Measurements from ENCODE around the gene ICOSLG. TPM values are rescaled to one million over a fixed set of nuclear protein-coding genes. Genes with fewer than 3 reads are reported as not detected.
"Not testable (repeated sequence)": the region's sequence is repeated elsewhere in the genome, so short reads cannot be mapped to it uniquely, and the experiment has no call there.

Gene ICOSLG
- total RNA-seq, 1 donor from 2014 or later = 9.6 TPM

- DNase-seq (ENCODE audit: extremely low spot score, unreplicated experiment) = no peak
- TF ChIP-seq, protein P1, sequence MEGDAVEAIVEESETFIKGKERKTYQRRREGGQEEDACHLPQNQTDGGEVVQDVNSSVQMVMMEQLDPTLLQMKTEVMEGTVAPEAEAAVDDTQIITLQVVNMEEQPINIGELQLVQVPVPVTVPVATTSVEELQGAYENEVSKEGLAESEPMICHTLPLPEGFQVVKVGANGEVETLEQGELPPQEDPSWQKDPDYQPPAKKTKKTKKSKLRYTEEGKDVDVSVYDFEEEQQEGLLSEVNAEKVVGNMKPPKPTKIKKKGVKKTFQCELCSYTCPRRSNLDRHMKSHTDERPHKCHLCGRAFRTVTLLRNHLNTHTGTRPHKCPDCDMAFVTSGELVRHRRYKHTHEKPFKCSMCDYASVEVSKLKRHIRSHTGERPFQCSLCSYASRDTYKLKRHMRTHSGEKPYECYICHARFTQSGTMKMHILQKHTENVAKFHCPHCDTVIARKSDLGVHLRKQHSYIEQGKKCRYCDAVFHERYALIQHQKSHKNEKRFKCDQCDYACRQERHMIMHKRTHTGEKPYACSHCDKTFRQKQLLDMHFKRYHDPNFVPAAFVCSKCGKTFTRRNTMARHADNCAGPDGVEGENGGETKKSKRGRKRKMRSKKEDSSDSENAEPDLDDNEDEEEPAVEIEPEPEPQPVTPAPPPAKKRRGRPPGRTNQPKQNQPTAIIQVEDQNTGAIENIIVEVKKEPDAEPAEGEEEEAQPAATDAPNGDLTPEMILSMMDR (IDR thresholded peaks at IDR 0.05) = no peak
- H3K4me3 Mint-ChIP-seq (ENCODE audit: unreplicated experiment) = no peak within 1 kb of the TSS
- no peaks in the 10 kb centered on the region for H3K36me3 Mint-ChIP-seq (ENCODE audit: unreplicated experiment)
- H3K27ac Mint-ChIP-seq (ENCODE audit: unreplicated experiment) = no peak within 1 kb of the TSS
- H3K4me1 Mint-ChIP-seq (ENCODE audit: unreplicated experiment) = peaks cover 2% of the 10 kb centered on the region
- peaks cover 12% of the 10 kb centered on the region for H3K27me3 Mint-ChIP-seq (ENCODE audit: unreplicated experiment)
- no peaks in the 10 kb centered on the region for H3K9me3 Mint-ChIP-seq (ENCODE audit: unreplicated experiment)
Measured at GRCh38 chr21:44285138-44285992, 44.6 kb upstream of the ICOSLG start, which contains the start of gene AIRE. Gene AIRE (plus strand): TSS chr21:44285876. CDS start chr21:44286007, 131 bp downstream.

- no peak for DNase-seq (ENCODE audit: extremely low spot score, unreplicated experiment)
- H3K4me1 Mint-ChIP-seq (ENCODE audit: unreplicated experiment) = peaks cover 5% of the 10 kb centered on the region
- TF ChIP-seq, protein P1 (IDR thresholded peaks at IDR 0.05) = no peak
- peaks cover 12% of the 10 kb centered on the region for H3K27me3 Mint-ChIP-seq (ENCODE audit: unreplicated experiment)
- no peak overlapping the region for H3K4me3 Mint-ChIP-seq (ENCODE audit: unreplicated experiment)
- H3K27ac Mint-ChIP-seq (ENCODE audit: unreplicated experiment) = no peak overlapping the region
- no peaks in the 10 kb centered on the region for H3K36me3 Mint-ChIP-seq (ENCODE audit: unreplicated experiment)
- no peaks in the 10 kb centered on the region for H3K9me3 Mint-ChIP-seq (ENCODE audit: unreplicated experiment)
Measured at GRCh38 chr21:44283948-44284347, 43.2 kb upstream of the ICOSLG start.

DNA sequence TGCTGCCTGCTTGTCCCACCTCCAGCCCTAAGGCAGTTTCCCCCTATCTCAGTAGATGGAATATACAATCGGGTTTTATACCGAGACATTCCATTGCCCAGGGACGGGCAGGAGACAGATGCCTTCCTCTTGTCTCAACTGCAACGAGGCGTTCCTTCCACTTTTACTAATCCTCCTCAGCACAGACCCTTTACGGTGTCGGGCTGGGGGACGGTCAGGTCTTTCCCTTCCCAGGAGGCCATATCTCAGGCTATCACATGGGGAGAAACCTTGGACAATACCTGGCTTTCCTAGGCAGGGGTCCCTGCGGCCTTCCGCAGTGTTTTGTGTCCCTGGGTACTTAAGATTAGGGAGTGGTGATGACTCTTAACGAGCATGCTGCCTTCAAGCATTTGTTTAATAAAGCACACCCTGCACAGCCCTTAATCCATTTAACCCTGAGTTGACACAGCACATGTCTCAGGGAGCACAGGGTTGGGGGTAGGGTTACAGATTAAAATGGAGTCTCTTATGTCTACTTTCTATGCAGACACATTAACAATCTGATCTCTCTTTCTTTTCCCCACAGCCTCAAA lies 42.6 kb upstream of the ICOSLG start:
- H3K36me3 Mint-ChIP-seq (ENCODE audit: unreplicated experiment); H3K27ac Mint-ChIP-seq (ENCODE audit: unreplicated experiment); H3K9me3 Mint-ChIP-seq (ENCODE audit: unreplicated experiment); H3K4me1 Mint-ChIP-seq (ENCODE audit: unreplicated experiment); DNase-seq (ENCODE audit: extremely low spot score, unreplicated experiment); H3K4me3 Mint-ChIP-seq (ENCODE audit: unreplicated experiment): not testable (repeated sequence)
- H3K27me3 Mint-ChIP-seq (ENCODE audit: unreplicated experiment) = peaks cover 14% of the 10 kb centered on the region

DNA sequence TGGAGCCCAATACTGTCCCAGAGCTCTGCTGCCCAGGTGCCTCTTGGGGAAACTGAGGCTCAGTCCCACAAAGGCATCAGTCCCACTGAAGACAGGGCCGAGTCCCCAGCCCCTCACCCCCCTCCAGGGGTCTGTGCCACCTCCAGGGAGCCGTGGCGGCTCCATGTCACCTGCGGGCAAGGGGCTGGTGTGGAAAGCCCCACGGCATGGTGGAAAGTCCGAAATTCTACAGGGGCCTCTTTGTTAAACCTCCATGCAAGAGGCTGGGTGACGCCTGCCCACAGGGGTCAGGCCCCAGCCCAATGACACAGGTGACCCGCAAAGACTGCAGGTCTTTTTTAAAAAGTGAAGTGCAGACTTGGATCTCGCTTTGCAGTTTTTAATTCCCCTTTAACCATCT lies 41.6 kb upstream of the ICOSLG start:
- Mint-ChIP-seq H3K4me1 (ENCODE audit: unreplicated experiment) (peaks cover 5% of the 10 kb centered on the region), H3K4me3 (ENCODE audit: unreplicated experiment) (no peak overlapping the region), H3K27ac (ENCODE audit: unreplicated experiment) (no peak overlapping the region), H3K27me3 (ENCODE audit: unreplicated experiment) (peaks cover 14% of the 10 kb centered on the region), H3K36me3 (ENCODE audit: unreplicated experiment) (no peaks in the 10 kb centered on the region), H3K9me3 (ENCODE audit: unreplicated experiment) (no peaks in the 10 kb centered on the region)
- TF ChIP-seq, protein P1 (IDR thresholded peaks at IDR 0.05) = no peak
- DNase-seq (ENCODE audit: extremely low spot score, unreplicated experiment) = no peak

DNA sequence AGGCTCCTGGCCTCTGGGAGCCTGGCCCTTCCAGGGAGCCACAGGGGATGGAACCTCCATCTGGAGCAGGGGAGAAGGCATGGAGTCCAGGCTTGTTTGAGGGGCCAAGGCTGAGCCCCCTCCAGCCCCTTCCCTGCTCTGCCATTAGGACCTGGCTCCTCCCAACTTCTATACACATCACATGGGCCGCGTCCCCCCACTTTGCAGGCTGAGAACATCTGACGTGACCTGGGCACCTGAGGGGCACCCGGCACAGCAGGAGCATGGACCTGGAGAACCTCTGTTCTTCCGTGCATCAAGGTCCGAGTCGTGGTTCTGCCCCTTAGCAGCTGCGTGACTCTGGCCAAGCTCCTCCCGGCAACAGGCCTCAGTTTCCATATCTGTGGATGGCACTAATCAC lies 41.1 kb upstream of the ICOSLG start:
- TF ChIP-seq, protein P1 (IDR thresholded peaks at IDR 0.05) = no peak
- Mint-ChIP-seq H3K27ac (ENCODE audit: unreplicated experiment) (no peak overlapping the region), H3K27me3 (ENCODE audit: unreplicated experiment) (peaks cover 14% of the 10 kb centered on the region), H3K4me3 (ENCODE audit: unreplicated experiment) (no peak overlapping the region), H3K4me1 (ENCODE audit: unreplicated experiment) (peaks cover 5% of the 10 kb centered on the region), H3K9me3 (ENCODE audit: unreplicated experiment) (no peaks in the 10 kb centered on the region), H3K36me3 (ENCODE audit: unreplicated experiment) (no peaks in the 10 kb centered on the region)
- no peak for DNase-seq (ENCODE audit: extremely low spot score, unreplicated experiment)
